SK-N-SH treated with all-trans-retinoic acid at 6 μM for 48 hours (cell line): Measurements from ENCODE around the gene MTARC1.

Experiments used
- ATAC-seq: fragments of 200-7000 bp; cut with Tn5 transposase; 3 replicates; pipeline ENCODE4 v1.9.1; 2020; ENCODE audit warnings: mild to moderate bottlenecking, moderate library complexity
- ARNTL ChIP-seq: fragments of 450-650 bp; formaldehyde crosslinking; IDR thresholded peaks from 2 replicates; pipeline ENCODE4 v1.5.0; 2020; ENCODE audit warnings: low read depth, mild to moderate bottlenecking, moderate library complexity, borderline replicate concordance
- BACH2 ChIP-seq: fragments of 250-450 bp; sonication (Bioruptor Pico); IDR thresholded peaks from 2 replicates; pipeline ENCODE4 v1.9.0; 2021; ENCODE audit warnings: mild to moderate bottlenecking, borderline replicate concordance
- CREB5 ChIP-seq: fragments of 250-450 bp; sonication (Bioruptor Pico); IDR thresholded peaks from 2 replicates; pipeline ENCODE4 v1.5.1; 2020; ENCODE audit warnings: low read depth, mild to moderate bottlenecking, moderate library complexity
- CSDC2 ChIP-seq: fragments of 250-450 bp; sonication (Bioruptor Pico); IDR thresholded peaks from 2 replicates; pipeline ENCODE4 v1.5.0; 2020; ENCODE audit warnings: mild to moderate bottlenecking, moderate library complexity
- CSRNP3 ChIP-seq: fragments of 250-450 bp; sonication (Bioruptor Pico); IDR thresholded peaks from 2 replicates; pipeline ENCODE4 v1.5.1; 2021; ENCODE audit warnings: mild to moderate bottlenecking, moderate library complexity
- GLIS3 ChIP-seq: fragments of 250-450 bp; sonication (Bioruptor Pico); IDR thresholded peaks from 2 replicates; pipeline ENCODE4 v1.5.0; 2020; ENCODE audit warnings: mild to moderate bottlenecking, moderate library complexity
- ISL1 ChIP-seq: fragments of 250-450 bp; sonication (Bioruptor Pico); IDR thresholded peaks from 2 replicates; pipeline ENCODE4 v2.1.2; 2022; ENCODE audit warnings: mild to moderate bottlenecking, moderate library complexity
- OSR1 ChIP-seq: fragments of 250-450 bp; sonication (Bioruptor Pico); IDR thresholded peaks from 2 replicates; pipeline ENCODE4 v1.8.0; 2022; ENCODE audit warnings: moderate library complexity, mild to moderate bottlenecking, inconsistent platforms
- PATZ1 ChIP-seq: fragments of 250-450 bp; sonication (Bioruptor Pico); IDR thresholded peaks from 2 replicates; pipeline ENCODE4 v1.8.0; 2020; ENCODE audit warnings: mild to moderate bottlenecking, moderate library complexity, borderline replicate concordance
- POU6F1 ChIP-seq: fragments of 250-450 bp; sonication (Bioruptor Pico); IDR thresholded peaks from 2 replicates; pipeline ENCODE4 v1.8.0; 2021; ENCODE audit warnings: low read depth, mild to moderate bottlenecking, moderate library complexity, borderline replicate concordance
- PPARA ChIP-seq: fragments of 250-450 bp; sonication (Bioruptor Pico); IDR thresholded peaks from 2 replicates; pipeline ENCODE4 v1.5.0; 2020; ENCODE audit warnings: mild to moderate bottlenecking, borderline replicate concordance
- RARB ChIP-seq: fragments of 250-450 bp; sonication (Bioruptor Pico); IDR thresholded peaks from 2 replicates; pipeline ENCODE4 v1.8.0; 2021; ENCODE audit warnings: mild to moderate bottlenecking, moderate library complexity
- SNAI2 ChIP-seq: fragments of 250-450 bp; sonication (Bioruptor Pico); IDR thresholded peaks from 2 replicates; pipeline ENCODE4 v1.5.0; 2020; ENCODE audit warnings: mild to moderate bottlenecking, moderate library complexity
- TCF4 ChIP-seq: fragments of 250-450 bp; sonication (Bioruptor Pico); IDR thresholded peaks from 2 replicates; pipeline ENCODE4 v1.8.0; 2021; ENCODE audit warnings: mild to moderate bottlenecking, moderate library complexity, borderline replicate concordance
- TOX ChIP-seq: fragments of 250-450 bp; sonication (Bioruptor Pico); IDR thresholded peaks from 2 replicates; pipeline ENCODE4 v1.8.0; 2021; ENCODE audit warnings: mild to moderate bottlenecking, moderate library complexity, borderline replicate concordance
- TSHZ2 ChIP-seq: fragments of 250-450 bp; sonication (Bioruptor Pico); IDR thresholded peaks from 2 replicates; pipeline ENCODE4 v1.5.0; 2020; ENCODE audit warnings: mild to moderate bottlenecking, moderate library complexity
- ZC3H10 ChIP-seq: fragments of 250-450 bp; sonication (Bioruptor Pico); IDR thresholded peaks from 2 replicates; pipeline ENCODE4 v1.5.1; 2021; ENCODE audit warnings: mild to moderate bottlenecking, moderate library complexity
- ZFP30 ChIP-seq: fragments of 450-650 bp; formaldehyde crosslinking; IDR thresholded peaks from 2 replicates; pipeline ENCODE4 v1.5.0; 2022; ENCODE audit warnings: mild to moderate bottlenecking, moderate library complexity
- ZNF565 ChIP-seq: fragments of 450-650 bp; formaldehyde crosslinking; conservative IDR thresholded peaks from 2 replicates; pipeline ENCODE4 v1.5.0; 2020; ENCODE audit warnings: low read depth, mild to moderate bottlenecking, moderate library complexity
- ZNF70 ChIP-seq: fragments of 450-650 bp; formaldehyde crosslinking; IDR thresholded peaks from 2 replicates; pipeline ENCODE4 v1.5.0; 2020; ENCODE audit warnings: mild to moderate bottlenecking, moderate library complexity
- ZNF8 ChIP-seq: fragments of 450-650 bp; formaldehyde crosslinking; IDR thresholded peaks from 2 replicates; pipeline ENCODE4 v1.5.0; 2020; ENCODE audit warnings: mild to moderate bottlenecking, moderate library complexity

Gene MTARC1

GRCh38 chr1:220776254-220776653 lies 10.5 kb upstream of the MTARC1 start:
- TF ChIP-seq ISL1 (no peak), PPARA (CRISPR knock-in tag) (no peak), OSR1 (CRISPR knock-in tag) (no peak), CREB5 (no peak), ZNF565 (no peak), ZC3H10 (CRISPR knock-in tag) (no peak), CSRNP3 (CRISPR knock-in tag) (no peak)
- ATAC-seq, result no peak

- ATAC-seq, result peak; percentile 100
- no peak for TF ChIP-seq TOX (CRISPR knock-in tag)
- no peak for TF ChIP-seq RARB
- TF ChIP-seq SNAI2 (CRISPR knock-in tag), result no peak
- TF ChIP-seq CSRNP3 (CRISPR knock-in tag), result no peak
- TF ChIP-seq ZC3H10 (CRISPR knock-in tag), result no peak
- no peak for TF ChIP-seq ARNTL (CRISPR knock-in tag)
- no peak for TF ChIP-seq BACH2 (CRISPR knock-in tag)
- no peak for TF ChIP-seq PPARA (CRISPR knock-in tag)
- no peak for TF ChIP-seq TCF4 (CRISPR knock-in tag)
- TF ChIP-seq ZNF8 (CRISPR knock-in tag), result no peak
- no peak for TF ChIP-seq CSDC2 (CRISPR knock-in tag)
- no peak for TF ChIP-seq ZFP30
- TF ChIP-seq GLIS3 (CRISPR knock-in tag), result no peak
- TF ChIP-seq CREB5, result no peak
- TF ChIP-seq PATZ1 (CRISPR knock-in tag), result no peak
- TF ChIP-seq POU6F1 (CRISPR knock-in tag), result no peak
- TF ChIP-seq TSHZ2 (CRISPR knock-in tag), result no peak
- TF ChIP-seq OSR1 (CRISPR knock-in tag), result no peak
- TF ChIP-seq ZNF70 (CRISPR knock-in tag), result no peak
Measured at GRCh38 chr1:220776720-220777326, 9.9 kb upstream of the MTARC1 start.
